Astrocyte (in vitro differentiated cells and primary cell): Measurements from ENCODE around the gene VDR. TPM values are rescaled to one million over a fixed set of nuclear protein-coding genes. Genes with fewer than 3 reads are reported as not detected.

Experiments
- DNase-seq: peaks from one replicate; pipeline ENCODE4 v3.0.0-alpha.2; 2010; ENCODE audit warnings: low read depth
- FAIRE-seq: peaks from 2 replicates; lab custom pipeline; 2011; peaks lifted over from hg19 to GRCh38; lab: Jason Lieb, UNC
- H2AFZ ChIP-seq: 2 replicates; pipeline ENCODE4 v1.6.0; 2012; ENCODE audit warnings: low read depth, low read length, inconsistent platforms
- H3K27ac ChIP-seq: 2 replicates; pipeline ENCODE4 v1.5.1; 2011; ENCODE audit warnings: low read depth, low read length, inconsistent platforms
- H3K27me3 ChIP-seq: 2 replicates; pipeline ENCODE4 v1.6.0; 2011; ENCODE audit warnings: low read length, inconsistent platforms; ENCODE audit not compliant: insufficient read depth
- H3K36me3 ChIP-seq: 2 replicates; pipeline ENCODE4 v1.5.1; 2011; ENCODE audit warnings: low read length, inconsistent platforms; ENCODE audit not compliant: insufficient read depth
- H3K4me1 ChIP-seq: 2 replicates; pipeline ENCODE4 v1.5.1; 2011; ENCODE audit warnings: low read length, inconsistent platforms; ENCODE audit not compliant: insufficient read depth
- H3K4me2 ChIP-seq: 2 replicates; pipeline ENCODE4 v1.6.0; 2012; ENCODE audit warnings: low read length, inconsistent platforms
- H3K4me3 ChIP-seq: 2 replicates; pipeline ENCODE4 v1.5.1; 2011; ENCODE audit warnings: low read depth, mild to moderate bottlenecking, low read length, inconsistent platforms; ENCODE audit not compliant: insufficient read depth
- H3K79me2 ChIP-seq: 2 replicates; pipeline ENCODE4 v1.6.0; 2012; ENCODE audit warnings: mild to moderate bottlenecking, low read length, inconsistent platforms; ENCODE audit not compliant: insufficient read depth
- H3K9ac ChIP-seq: 2 replicates; pipeline ENCODE4 v1.6.0; 2012; ENCODE audit warnings: mild to moderate bottlenecking, low read length, inconsistent platforms
- H3K9me3 ChIP-seq: 2 replicates; pipeline ENCODE4 v1.5.1; 2012; ENCODE audit warnings: low read depth, mild to moderate bottlenecking, low read length, inconsistent platforms; ENCODE audit not compliant: insufficient read depth
- H4K20me1 ChIP-seq: 2 replicates; pipeline ENCODE4 v1.6.0; 2012; ENCODE audit warnings: low read length, inconsistent platforms; ENCODE audit not compliant: insufficient read depth
- H3K27ac Mint-ChIP-seq: one replicate; pipeline ENCODE4 v1.8.0; 2021; ENCODE audit warnings: mild to moderate bottlenecking, mixed read lengths; ENCODE audit not compliant: unreplicated experiment
- H3K27me3 Mint-ChIP-seq: one replicate; pipeline ENCODE4 v1.8.0; 2021; ENCODE audit warnings: low read depth, mixed read lengths; ENCODE audit not compliant: unreplicated experiment
- H3K36me3 Mint-ChIP-seq: one replicate; pipeline ENCODE4 v1.8.0; 2021; ENCODE audit warnings: low read depth, mixed read lengths; ENCODE audit not compliant: unreplicated experiment
- H3K4me1 Mint-ChIP-seq: one replicate; pipeline ENCODE4 v1.8.0; 2021; ENCODE audit warnings: low read depth, mixed read lengths; ENCODE audit not compliant: unreplicated experiment
- H3K4me3 Mint-ChIP-seq: one replicate; pipeline ENCODE4 v1.8.0; 2021; ENCODE audit warnings: mild to moderate bottlenecking, moderate library complexity, mixed read lengths; ENCODE audit not compliant: unreplicated experiment
- H3K9me3 Mint-ChIP-seq: one replicate; pipeline ENCODE4 v1.8.0; 2021; ENCODE audit warnings: mild to moderate bottlenecking, mixed read lengths; ENCODE audit not compliant: unreplicated experiment
- EZH2 ChIP-seq: IDR thresholded peaks from 2 replicates; pipeline ENCODE4 v1.6.1; 2012; ENCODE audit warnings: mild to moderate bottlenecking, low read length, inconsistent platforms; ENCODE audit not compliant: insufficient read depth
- total RNA-seq: library from RNA; stranded (reverse); gene quantifications from 2 replicates; pipeline ENCODE4 v1.2.1, GENCODE V29; 2021
- TF ChIP-seq, protein P1 (sequence below): IDR thresholded peaks from 2 replicates; pipeline ENCODE4 v1.5.1; 2011; ENCODE audit warnings: low read depth, mild to moderate bottlenecking, inconsistent platforms, low read length, moderate library complexity; ENCODE audit not compliant: insufficient read depth

Gene VDR
- total RNA-seq, 1 donor from 2014 or later, result 6.6 TPM

DNA sequence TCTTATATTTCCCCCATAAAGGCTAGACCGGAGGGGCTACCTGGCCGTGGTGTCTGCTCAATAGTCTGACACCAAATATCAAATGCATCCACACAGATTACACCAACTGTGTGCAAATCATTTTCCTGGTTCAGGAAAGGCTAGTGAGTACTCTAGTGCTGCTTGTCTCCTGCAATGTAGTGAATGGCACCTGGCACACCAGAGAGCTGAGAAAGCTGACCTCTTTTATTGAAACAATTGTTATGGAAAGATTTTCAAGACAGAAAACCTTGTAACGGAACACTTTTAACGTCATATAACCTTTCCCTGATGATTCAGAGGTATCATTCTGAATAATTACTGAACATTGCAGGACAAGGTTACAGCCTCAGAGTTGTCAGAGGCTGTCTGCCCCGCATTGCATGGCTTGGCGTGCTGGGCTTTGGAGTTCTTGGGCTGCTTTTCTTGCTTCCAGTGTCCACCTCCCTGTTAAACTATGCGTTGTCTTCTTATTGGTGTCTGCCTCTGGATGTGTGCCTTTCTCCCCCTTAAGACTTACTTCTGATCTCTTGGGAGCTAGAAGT lies 44.4 kb downstream of the VDR start:
- H3K4me3 Mint-ChIP-seq, result no peak overlapping the region

DNA sequence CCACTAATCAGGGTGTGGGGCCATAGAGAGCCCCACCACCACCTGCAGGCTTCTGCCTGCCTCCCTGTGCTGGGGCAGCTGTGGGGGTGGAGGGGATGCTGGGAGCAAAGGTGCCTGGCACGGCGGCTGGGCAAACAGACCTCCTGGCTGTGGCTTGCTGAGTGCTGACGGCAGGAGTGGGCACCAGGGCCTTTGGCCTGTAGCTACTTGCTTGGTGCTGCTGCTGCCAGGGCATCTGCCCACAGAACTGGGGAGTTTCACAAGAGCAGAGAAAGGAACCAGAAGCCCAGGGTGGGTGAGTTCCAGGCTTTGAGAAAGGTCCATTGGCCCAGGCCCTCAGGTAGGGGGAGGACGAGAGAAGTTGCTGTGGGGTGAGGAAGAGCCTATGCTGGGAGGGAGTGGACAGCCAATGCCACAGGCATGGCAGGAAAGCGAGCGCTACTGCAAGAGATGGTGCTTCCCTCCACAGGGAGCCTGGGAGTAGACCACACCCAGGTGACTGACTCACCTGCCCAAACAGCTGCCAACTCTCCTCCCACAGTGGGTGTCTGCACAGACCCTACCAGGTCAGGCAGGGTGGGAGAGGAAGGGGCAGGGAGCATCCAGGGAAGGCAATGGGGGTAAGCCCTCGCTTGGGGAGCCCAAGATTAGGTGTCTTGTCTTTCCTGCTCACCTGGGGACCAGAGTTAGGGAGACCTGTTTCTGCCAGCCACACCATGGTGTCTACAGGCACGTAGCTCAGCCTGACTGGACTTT lies 46.1 kb downstream of the VDR start:
- Histone ChIP-seq H3K4me1 (no peaks in the 10 kb centered on the region), H3K9ac (no peak overlapping the region), H3K4me3 (no peak overlapping the region), H3K79me2 (no peaks in the 10 kb centered on the region), H3K27me3 (no peaks in the 10 kb centered on the region), H3K36me3 (no peaks in the 10 kb centered on the region), H4K20me1 (no peaks in the 10 kb centered on the region), H3K4me2 (no peak overlapping the region), H3K9me3 (no peaks in the 10 kb centered on the region), H3K27ac (no peak overlapping the region), H2AFZ (no peak overlapping the region)
- TF ChIP-seq EZH2, result no peak
- FAIRE-seq (no peak), DNase-seq (no peak)
- Mint-ChIP-seq H3K4me1 (no peaks in the 10 kb centered on the region), H3K4me3 (no peak overlapping the region), H3K9me3 (no peaks in the 10 kb centered on the region), H3K27ac (no peak overlapping the region), H3K27me3 (peaks cover 38% of the 10 kb centered on the region), H3K36me3 (peaks cover 25% of the 10 kb centered on the region)

More for the DNA sequence above, 44.4 kb downstream of the VDR start:
- H3K27ac Mint-ChIP-seq, result no peak overlapping the region
- DNase-seq (no peak), FAIRE-seq (no peak)
- H2AFZ ChIP-seq, result no peak overlapping the region
- H3K27me3 ChIP-seq, result no peaks in the 10 kb centered on the region
- H3K4me2 ChIP-seq, result no peak overlapping the region
- H3K9me3 ChIP-seq, result no peaks in the 10 kb centered on the region
- H3K27ac ChIP-seq, result no peak overlapping the region
- no peak overlapping the region for H3K9ac ChIP-seq
- H3K79me2 ChIP-seq, result no peaks in the 10 kb centered on the region
- no peaks in the 10 kb centered on the region for H3K9me3 Mint-ChIP-seq
- no peaks in the 10 kb centered on the region for H4K20me1 ChIP-seq
- no peaks in the 10 kb centered on the region for H3K36me3 ChIP-seq
- H3K4me1 ChIP-seq, result no peaks in the 10 kb centered on the region
- no peak for TF ChIP-seq EZH2
- TF ChIP-seq, protein P1, sequence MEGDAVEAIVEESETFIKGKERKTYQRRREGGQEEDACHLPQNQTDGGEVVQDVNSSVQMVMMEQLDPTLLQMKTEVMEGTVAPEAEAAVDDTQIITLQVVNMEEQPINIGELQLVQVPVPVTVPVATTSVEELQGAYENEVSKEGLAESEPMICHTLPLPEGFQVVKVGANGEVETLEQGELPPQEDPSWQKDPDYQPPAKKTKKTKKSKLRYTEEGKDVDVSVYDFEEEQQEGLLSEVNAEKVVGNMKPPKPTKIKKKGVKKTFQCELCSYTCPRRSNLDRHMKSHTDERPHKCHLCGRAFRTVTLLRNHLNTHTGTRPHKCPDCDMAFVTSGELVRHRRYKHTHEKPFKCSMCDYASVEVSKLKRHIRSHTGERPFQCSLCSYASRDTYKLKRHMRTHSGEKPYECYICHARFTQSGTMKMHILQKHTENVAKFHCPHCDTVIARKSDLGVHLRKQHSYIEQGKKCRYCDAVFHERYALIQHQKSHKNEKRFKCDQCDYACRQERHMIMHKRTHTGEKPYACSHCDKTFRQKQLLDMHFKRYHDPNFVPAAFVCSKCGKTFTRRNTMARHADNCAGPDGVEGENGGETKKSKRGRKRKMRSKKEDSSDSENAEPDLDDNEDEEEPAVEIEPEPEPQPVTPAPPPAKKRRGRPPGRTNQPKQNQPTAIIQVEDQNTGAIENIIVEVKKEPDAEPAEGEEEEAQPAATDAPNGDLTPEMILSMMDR, result no peak
- H3K4me1 Mint-ChIP-seq, result no peaks in the 10 kb centered on the region
- peaks cover 37% of the 10 kb centered on the region for H3K36me3 Mint-ChIP-seq
- H3K4me3 ChIP-seq, result no peak overlapping the region
- peaks cover 49% of the 10 kb centered on the region for H3K27me3 Mint-ChIP-seq

DNA sequence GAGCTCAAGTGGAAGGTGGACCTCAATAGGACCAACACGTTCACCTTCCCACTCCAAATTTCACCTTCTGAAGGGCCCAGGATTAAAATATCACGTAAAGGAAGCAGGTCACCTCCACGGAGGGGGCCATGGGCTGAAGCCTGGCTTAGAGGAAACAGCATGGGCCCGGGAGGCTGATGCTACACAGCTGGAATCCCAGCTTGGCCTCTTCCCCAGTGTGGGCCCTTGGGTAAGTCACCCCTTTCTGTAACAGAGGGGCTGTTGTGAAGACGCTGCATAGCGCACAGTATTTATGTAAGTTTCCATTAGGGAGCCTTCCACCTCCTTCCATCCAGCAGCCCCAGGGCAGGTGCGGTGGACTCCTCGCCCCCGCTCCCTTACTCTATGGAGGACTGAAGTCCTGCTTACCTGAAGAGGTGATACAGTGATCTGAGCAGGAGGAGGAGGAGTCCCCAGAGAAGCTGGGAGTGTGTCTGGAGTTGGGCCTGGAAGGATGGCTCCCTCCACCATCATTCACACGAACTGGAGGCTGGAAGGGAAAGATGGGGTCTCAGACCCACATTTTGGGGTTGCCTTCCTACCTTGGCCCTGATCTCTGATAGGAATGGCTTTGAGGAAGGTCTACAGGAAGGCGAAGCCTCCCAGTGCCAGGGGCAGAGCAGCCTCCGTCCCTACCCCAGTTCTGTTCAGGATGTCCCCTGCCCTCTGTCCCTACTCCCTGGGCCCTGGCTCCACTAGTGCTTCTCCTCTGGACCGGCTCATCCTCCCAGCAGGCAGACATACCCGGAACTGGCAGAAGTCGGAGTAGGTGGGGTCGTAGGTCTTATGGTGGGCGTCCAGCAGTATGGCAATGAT lies 47.8 kb downstream of the VDR start:
- no peaks in the 10 kb centered on the region for H3K4me1 Mint-ChIP-seq
- Histone ChIP-seq H3K27me3 (no peaks in the 10 kb centered on the region), H3K27ac (no peak overlapping the region), H3K4me2 (no peak overlapping the region), H3K4me1 (no peaks in the 10 kb centered on the region), H3K9me3 (no peaks in the 10 kb centered on the region), H3K9ac (no peak overlapping the region), H4K20me1 (no peaks in the 10 kb centered on the region), H2AFZ (no peak overlapping the region), H3K4me3 (no peak overlapping the region), H3K79me2 (no peaks in the 10 kb centered on the region), H3K36me3 (no peaks in the 10 kb centered on the region)
- H3K27ac Mint-ChIP-seq, result no peak overlapping the region
- peaks cover 34% of the 10 kb centered on the region for H3K27me3 Mint-ChIP-seq
- TF ChIP-seq EZH2, result no peak
- no peak for FAIRE-seq
- no peak overlapping the region for H3K4me3 Mint-ChIP-seq
- no peaks in the 10 kb centered on the region for H3K9me3 Mint-ChIP-seq
- no peak for DNase-seq
- H3K36me3 Mint-ChIP-seq, result peaks cover 25% of the 10 kb centered on the region
